ENCODE data around the gene UQCR11. TPM values are rescaled to one million over a fixed set of nuclear protein-coding genes. Genes with fewer than 3 reads are reported as not detected.
A peak's percentile ranks its signal among the peaks of the same experiment; 100 is the strongest.

The UQCR11 gene
- total RNA-seq, 2 experiments from 2014 or later = 229 to 244 TPM

DNA sequence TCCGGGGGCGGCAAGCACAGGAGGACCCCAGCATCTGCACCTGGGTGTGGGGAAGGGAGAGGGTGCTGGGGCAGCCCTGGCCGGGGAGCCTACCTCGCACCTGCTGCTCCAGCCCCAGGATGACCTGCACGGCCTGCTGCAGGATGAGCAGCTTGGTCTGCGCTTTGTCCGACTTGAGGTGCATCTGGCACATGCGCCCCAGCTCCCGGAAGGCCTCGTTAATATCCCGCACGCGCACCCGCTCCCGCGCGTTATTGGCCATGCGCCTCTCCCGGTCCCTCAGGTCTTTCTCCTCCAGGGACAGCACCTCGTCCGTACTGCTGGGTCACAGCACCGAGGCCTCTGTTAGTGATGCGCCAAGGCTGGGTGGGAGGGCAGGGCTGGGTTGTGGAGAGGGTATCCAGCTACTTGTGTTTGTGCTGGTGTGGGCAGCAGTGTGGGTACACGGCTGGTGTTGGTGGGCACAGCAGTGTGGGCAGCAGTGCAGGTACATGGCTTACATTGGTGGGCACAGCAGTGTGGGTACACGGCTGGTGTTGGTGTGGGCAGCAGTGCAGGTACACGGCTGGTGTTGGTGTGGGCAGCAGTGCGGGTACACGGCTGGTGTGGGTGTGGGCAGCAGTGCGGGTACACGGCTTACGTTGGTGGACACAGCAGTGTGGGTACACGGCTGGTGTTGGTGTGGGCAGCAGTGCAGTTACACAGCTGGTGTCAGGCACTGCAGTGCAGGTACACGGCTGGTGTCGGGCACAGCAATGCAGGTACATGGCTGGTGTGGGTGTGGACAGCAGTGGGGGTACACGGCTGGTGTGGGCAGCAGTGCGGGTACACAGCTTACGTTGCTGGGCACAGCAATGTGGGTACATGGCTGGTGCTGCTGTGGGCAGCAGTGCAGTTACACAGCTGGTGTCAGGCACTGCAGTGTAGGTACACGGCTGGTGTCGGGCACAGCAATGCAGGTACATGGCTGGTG, 7.1 kb upstream of the UQCR11 start:
- peaks cover 27% of the 10 kb centered on the region for H3K36me3 Mint-ChIP-seq
- no peaks in the 10 kb centered on the region for H3K27me3 Mint-ChIP-seq
- peaks cover 35% of the 10 kb centered on the region for H3K4me1 Mint-ChIP-seq
- H3K27ac Mint-ChIP-seq = no peak overlapping the region
- no peak overlapping the region for H3K4me3 Mint-ChIP-seq
- H3K9me3 Mint-ChIP-seq = no peaks in the 10 kb centered on the region
- DNase-seq = no peak

DNA sequence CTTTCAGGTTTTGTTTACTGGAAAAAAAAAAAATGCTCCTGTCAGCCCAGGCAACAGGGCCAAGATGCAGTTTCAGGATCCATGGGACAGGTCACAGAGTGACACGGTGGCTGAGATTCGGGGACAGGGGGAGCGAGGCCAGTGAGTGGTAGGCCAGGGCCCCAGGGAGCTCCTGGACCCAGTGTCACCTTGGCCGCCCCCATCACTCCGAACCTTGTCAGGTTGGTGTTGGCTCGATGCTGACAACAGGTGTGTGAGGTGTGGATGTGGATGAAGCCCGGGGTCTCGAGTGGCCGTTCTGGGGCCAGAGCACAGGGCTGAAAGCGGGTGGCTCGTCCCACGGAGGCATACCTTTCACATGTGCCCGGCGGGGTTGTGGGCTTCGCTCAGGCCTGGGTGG, 6.1 kb upstream of the UQCR11 start:
- Mint-ChIP-seq H3K4me1 (peaks cover 29% of the 10 kb centered on the region), H3K27me3 (no peaks in the 10 kb centered on the region), H3K36me3 (peaks cover 21% of the 10 kb centered on the region), H3K27ac (no peak overlapping the region), H3K4me3 (no peak overlapping the region), H3K9me3 (no peaks in the 10 kb centered on the region)
- DNase-seq = no peak

DNA sequence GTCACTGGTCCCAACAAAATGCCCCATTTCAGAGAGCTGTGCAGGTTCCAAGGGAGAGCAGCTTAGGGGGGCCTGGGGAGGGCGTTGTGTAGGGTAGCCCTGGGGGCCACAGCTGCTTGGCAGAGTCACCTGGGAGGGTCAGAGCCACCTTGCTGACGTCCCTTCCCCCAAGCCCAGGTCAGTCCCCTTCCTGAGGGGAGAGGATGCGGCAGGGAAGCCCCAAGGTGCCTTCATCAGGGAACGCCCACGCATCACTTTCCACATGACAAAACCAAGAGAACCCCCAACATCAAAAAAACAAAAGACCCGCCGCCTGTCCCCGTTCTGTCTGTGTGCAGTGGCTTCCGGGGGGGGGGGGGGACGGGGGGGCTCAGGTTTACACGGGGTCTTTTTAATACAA, 5.3 kb upstream of the UQCR11 start:
- Mint-ChIP-seq H3K27me3 (no peaks in the 10 kb centered on the region), H3K27ac (peak overlapping the region; percentile 77), H3K4me3 (no peak overlapping the region), H3K36me3 (peaks cover 16% of the 10 kb centered on the region), H3K9me3 (no peaks in the 10 kb centered on the region), H3K4me1 (peaks cover 34% of the 10 kb centered on the region)
- DNase-seq = peak; percentile 38

DNA sequence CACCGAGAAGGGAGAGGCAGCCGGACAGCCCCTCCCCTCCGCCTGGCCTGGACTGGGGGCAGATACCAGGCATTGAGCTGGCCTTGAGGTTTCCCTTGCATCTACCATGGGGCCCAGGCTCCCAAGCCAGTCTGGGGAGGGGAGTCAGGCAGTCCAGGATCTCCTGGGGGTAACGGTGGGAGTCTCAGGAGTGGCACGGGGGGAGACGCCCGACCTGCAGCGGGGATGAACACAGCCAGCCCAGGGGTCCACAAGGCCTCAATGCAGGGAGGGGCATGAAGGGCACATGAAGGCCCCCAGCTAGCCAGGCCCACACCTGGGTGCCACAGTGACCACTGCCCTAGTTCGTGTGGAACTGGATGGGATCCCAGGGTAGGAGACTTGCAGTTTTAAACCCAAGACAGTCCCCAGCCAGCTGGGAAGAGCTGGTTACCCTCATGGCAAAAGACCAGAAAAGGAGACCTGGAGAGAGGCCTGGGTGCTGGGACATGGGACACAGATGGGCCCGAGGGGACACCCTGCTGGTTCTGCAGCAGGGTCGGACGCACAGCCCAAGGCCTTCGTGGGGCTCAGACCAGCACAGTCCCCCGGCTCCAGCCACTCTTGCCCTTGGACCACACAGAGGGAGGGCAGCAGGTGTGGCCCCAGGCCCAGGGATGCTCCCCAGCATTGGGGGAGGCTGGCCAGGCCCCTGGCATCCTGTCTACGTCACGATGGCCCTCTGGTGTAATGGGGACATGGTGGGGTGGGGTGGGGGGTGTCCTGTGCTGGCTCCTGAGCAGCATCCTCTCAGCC, 4.6 kb upstream of the UQCR11 start:
- H3K27me3 Mint-ChIP-seq = no peaks in the 10 kb centered on the region
- H3K9me3 Mint-ChIP-seq = no peaks in the 10 kb centered on the region
- peaks cover 34% of the 10 kb centered on the region for H3K4me1 Mint-ChIP-seq
- no peak overlapping the region for H3K27ac Mint-ChIP-seq
- no peak overlapping the region for H3K4me3 Mint-ChIP-seq
- DNase-seq = no peak
- peaks cover 14% of the 10 kb centered on the region for H3K36me3 Mint-ChIP-seq

DNA sequence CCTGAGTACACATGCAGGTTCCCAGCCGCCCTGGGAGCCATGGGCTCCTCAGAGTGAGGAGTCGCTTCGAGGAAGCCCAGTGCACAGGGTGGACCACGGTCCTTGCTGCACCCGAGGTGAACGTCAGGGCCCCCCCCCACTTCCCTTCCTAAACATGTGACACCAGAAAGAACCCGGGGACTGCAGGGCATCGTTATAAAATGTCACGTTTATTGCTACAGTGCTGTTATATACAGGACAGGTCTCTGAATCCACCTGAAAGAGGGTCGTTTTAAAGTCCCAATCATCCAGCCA, 3.8 kb upstream of the UQCR11 start:
- peaks cover 18% of the 10 kb centered on the region for H3K36me3 Mint-ChIP-seq
- H3K27me3 Mint-ChIP-seq = no peaks in the 10 kb centered on the region
- H3K4me3 Mint-ChIP-seq = peak overlapping the region; percentile 42
- H3K4me1 Mint-ChIP-seq = peaks cover 39% of the 10 kb centered on the region
- H3K27ac Mint-ChIP-seq = no peak overlapping the region
- H3K9me3 Mint-ChIP-seq = no peaks in the 10 kb centered on the region
- DNase-seq = no peak

DNA sequence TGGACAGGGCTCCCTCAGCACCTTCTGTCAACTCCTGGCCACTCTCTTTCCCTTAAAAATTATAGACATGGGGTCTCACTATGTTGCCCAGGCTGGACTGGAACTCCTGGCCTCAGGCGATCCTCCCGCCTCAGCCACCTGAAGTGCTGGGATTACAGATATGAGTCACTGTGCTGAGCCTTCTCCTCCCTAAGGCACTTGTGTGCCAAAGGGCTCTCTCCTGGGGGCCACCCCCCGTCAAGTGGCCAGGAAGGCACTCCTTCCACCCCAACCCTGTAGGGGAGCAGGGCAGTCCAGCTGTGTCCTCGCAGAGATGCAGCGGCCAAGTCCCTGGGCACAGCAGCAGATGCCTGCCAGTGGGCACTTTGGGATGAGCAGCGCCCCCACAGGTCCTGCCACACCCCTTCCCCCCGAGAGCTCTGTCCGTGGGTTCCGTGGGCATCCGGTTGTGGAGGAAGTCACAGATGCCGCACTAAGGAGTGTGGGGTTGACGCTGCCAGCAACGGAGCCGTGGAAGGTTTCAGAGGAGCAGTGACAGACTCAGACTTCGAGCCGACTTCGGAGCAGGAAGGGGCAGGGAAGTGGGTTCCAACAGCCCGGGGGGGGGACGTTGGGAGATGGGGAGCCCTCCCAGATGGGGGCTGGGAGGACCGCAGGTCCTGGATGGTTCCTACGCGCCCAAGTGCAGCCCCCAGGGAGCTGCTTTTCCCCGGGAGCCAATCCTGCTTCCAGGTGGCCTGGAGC, 3.3 kb upstream of the UQCR11 start:
- H3K9me3 Mint-ChIP-seq = no peaks in the 10 kb centered on the region
- peak overlapping the region; percentile 23 for H3K27ac Mint-ChIP-seq
- peaks cover 21% of the 10 kb centered on the region for H3K36me3 Mint-ChIP-seq
- no peaks in the 10 kb centered on the region for H3K27me3 Mint-ChIP-seq
- H3K4me3 Mint-ChIP-seq = peak overlapping the region; percentile 6
- peaks cover 45% of the 10 kb centered on the region for H3K4me1 Mint-ChIP-seq
- DNase-seq = no peak

DNA sequence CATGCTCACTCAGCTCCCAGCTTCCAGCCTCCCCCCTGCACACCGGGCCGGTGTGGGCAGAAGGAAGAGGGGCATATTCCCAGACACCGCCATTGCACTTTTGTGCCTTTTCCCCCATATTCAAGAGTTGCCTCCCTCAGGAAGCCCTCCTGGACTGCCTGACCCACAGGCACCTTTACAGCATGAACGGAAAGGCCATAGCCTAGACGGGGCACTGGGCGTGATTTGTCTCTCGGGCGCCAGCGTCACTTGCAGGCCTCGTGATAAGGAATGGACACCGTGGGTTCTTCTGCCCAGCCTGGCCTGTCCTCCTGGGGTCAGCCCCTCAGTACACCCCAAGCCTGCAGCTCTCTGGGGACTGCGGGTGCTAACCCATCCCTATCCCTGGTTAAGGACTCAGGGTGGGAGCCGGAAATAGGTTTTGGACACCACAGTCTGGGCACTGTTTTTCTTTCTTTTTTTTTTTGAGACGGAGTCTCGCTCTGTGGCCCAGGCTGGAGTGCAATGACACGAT, 933 bp upstream of the UQCR11 start:
- no peak for DNase-seq
- Mint-ChIP-seq H3K27me3 (no peaks in the 10 kb centered on the region), H3K36me3 (peaks cover 23% of the 10 kb centered on the region), H3K4me1 (peaks cover 47% of the 10 kb centered on the region), H3K9me3 (no peaks in the 10 kb centered on the region), H3K4me3 (peak overlapping the region; percentile 88), H3K27ac (peak overlapping the region; percentile 96)

DNA sequence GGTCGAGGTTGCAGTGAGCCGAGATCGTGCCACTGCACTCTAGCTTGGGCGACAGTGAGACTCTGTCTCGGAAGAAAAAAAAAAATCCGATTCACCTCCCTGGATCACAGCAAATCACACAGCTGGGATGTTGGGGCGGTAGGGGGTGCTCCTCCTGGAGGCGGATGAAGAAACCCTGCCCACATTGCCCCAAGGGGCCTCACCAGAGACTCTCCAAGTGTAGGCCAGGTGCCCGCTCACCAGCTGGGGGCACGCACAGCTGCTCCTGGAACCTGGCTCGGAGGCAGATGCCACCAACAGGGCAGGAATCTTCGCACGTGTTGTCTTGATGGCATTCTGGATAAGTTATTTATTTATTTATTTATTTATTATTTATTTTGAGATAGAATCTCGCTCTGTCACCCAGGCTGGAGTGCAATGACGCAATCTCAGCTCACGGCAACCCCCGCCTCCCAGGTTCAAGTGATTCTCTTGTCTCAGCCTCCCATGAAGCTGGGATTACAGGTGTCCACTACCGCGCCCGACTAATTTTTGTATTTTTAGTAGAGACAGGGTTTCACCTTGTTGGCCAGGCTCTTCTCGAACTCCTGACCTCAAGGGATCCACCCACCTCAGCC, 3.1 kb downstream of the UQCR11 start:
- Mint-ChIP-seq H3K27me3 (no peaks in the 10 kb centered on the region), H3K4me1 (peaks cover 26% of the 10 kb centered on the region), H3K27ac (no peak overlapping the region), H3K9me3 (no peaks in the 10 kb centered on the region), H3K36me3 (peaks cover 30% of the 10 kb centered on the region), H3K4me3 (no peak overlapping the region)
- DNase-seq = no peak

DNA sequence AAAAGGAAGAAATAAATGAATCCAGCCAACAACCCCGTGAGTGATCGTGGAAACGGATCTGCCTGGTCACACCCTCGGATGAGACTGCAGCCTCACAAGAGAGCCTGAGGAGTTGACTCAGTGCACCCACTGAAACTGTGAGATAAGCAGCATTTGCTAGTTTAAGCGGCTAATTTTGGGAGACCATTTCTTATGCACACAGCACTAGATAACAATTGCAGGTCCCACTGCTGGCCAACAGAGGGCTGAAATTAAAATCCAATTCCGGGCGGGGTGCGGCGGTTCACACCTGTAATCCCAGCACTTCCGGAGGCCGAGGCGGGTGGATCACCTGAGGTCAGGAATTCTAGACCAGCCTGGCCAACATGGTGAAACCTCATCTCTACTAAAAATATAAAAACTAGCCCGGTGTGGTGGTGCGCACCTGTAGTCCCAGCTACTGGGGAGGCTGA, 3.6 kb downstream of the UQCR11 start:
- Mint-ChIP-seq H3K4me3 (no peak overlapping the region), H3K4me1 (peaks cover 24% of the 10 kb centered on the region), H3K27ac (no peak overlapping the region), H3K36me3 (peaks cover 32% of the 10 kb centered on the region), H3K27me3 (no peaks in the 10 kb centered on the region), H3K9me3 (no peaks in the 10 kb centered on the region)
- no peak for DNase-seq

DNA sequence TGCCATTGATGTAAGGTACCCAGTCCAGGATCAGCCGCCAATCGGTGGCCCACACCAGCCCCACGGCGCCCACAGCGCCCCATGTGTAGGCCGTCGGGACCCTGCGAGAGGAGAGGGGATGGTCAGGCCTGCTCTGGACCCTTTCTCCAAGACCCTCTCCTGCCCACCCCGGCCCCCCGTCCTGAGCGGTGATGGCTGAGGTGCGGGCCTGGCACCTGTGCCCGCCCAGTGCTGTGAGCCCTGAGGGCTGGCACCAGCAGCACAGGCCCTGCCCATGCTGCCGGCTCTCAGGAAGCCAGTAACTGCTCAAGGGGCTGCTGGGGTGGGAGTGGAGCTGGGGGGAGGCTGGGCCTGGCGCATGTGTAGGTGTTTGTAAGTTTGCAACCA, 5.8 kb downstream of the UQCR11 start:
- DNase-seq = no peak
- Mint-ChIP-seq H3K4me1 (peaks cover 14% of the 10 kb centered on the region), H3K27ac (no peak overlapping the region), H3K36me3 (peaks cover 30% of the 10 kb centered on the region), H3K27me3 (no peaks in the 10 kb centered on the region), H3K4me3 (no peak overlapping the region), H3K9me3 (no peaks in the 10 kb centered on the region)

DNA sequence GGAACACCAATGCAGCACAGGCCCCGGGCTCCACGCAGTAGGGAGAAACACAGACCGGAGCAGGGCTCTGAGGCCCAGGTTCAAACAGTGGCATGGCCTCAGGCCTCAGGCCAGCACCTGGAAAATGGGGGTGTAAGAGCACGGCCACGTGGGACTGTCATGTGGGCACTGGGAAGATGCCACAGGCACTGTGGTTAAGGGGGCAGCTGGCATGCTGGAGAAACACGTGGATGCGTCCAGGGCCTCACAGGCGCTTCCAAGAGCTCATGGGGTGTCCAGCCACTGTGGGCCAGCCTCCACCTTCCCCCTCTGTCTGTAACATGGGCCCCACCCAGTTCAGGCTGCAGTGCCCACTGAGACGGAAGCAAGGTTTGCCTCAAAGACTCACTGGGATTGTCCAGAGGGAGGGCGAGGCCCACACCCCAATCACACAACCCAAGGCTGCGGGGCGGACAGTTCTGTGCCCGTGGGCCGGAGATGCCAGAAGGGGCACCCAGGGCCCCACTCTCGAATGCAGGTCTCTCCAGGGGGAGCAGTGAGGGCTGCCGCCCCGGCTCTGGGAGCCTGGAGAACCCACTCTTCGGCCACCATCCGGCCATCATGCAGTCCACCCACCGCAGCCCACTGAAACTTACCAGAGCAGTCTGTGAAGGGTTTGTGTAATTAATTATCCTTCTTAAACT, 6.3 kb downstream of the UQCR11 start:
- no peak overlapping the region for H3K27ac Mint-ChIP-seq

DNA sequence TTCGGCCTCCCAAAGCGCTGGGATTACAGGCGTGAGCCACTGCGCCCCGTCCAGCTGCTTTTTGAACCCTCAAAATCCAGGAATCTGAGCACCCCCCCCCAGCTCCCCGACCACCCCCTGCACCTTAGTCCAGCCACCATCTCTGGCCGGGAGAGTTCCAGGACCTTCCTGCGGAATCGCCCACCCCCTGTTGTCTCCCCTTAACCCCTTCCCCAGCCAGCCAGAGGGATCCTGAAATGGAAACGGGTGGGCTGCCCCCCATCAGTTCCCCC, 11.8 kb downstream of the UQCR11 start:
- no peak for DNase-seq
- Mint-ChIP-seq H3K36me3 (peaks cover 33% of the 10 kb centered on the region), H3K4me3 (peak overlapping the region; percentile 83), H3K4me1 (peaks cover 14% of the 10 kb centered on the region), H3K27me3 (no peaks in the 10 kb centered on the region), H3K9me3 (no peaks in the 10 kb centered on the region), H3K27ac (peak overlapping the region; percentile 84)

More for the DNA sequence above, 6.3 kb downstream of the UQCR11 start:
- no peaks in the 10 kb centered on the region for H3K27me3 Mint-ChIP-seq
- peaks cover 26% of the 10 kb centered on the region for H3K36me3 Mint-ChIP-seq
- DNase-seq = no peak
- H3K4me1 Mint-ChIP-seq = peaks cover 9% of the 10 kb centered on the region
- H3K9me3 Mint-ChIP-seq = no peaks in the 10 kb centered on the region
- no peak overlapping the region for H3K4me3 Mint-ChIP-seq

DNA sequence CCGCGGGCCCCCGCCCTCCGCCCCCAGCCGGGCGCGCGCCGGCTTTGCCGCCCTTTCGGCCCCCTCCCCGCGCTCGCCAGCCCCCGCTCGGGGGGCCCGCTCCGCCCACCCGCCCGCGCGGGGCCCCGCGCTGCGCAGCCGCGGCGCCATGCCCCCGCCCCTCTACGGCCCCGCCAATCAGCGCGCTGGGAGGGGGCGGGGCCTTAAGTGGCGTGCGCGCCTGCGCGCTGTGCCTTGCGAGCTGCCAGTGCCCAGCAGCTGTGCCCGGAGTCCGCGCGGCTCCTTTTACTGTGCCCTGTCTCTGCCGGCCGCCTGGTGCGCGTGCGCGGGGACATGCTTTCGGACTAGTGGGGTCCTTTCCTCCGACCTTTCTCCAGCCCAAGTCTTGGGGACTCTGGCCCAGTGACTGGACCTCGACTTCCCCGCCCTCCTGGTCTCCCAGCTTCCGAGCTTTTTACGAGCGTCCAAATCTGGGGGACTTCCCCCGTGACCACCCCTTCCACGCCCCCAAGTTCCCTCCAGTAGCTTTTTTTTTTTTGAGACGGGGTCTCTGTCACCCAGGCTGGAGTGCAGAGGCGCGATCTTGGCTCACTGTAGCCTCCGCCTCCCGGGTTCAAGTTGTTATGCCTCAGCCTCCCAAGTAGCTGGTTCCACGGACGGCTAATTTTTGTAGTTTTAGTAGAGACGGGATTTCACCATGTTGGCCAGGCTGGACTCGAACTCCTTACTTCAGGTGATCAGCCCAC, 12.3 kb downstream of the UQCR11 start, which contains the start of gene MBD3:
Gene MBD3, minus strand, starts transcription at position 111 of the 746 bp plus-strand sequence. CDS start 234 bp downstream, outside the sequence.
- peak within 1 kb of the TSS; percentile 94 for H3K27ac Mint-ChIP-seq
- no peaks in the 10 kb centered on the region for H3K27me3 Mint-ChIP-seq
- H3K36me3 Mint-ChIP-seq = peaks cover 30% of the 10 kb centered on the region
- no peaks in the 10 kb centered on the region for H3K9me3 Mint-ChIP-seq
- peaks cover 14% of the 10 kb centered on the region for H3K4me1 Mint-ChIP-seq
- peak; percentile 94 for DNase-seq
- peak within 1 kb of the TSS; percentile 91 for H3K4me3 Mint-ChIP-seq

All from activated naive CD8-positive, alpha-beta T cell treated with anti-CD3 and anti-CD28 coated beads for 36 hours (primary cell).